Fibroblast of mammary gland (primary cell): ENCODE measurements around the gene APMAP.
A peak's percentile ranks its signal among the peaks of the same experiment; 100 is the strongest.

ENCODE experiments used
- DNase-seq: peaks from one replicate; pipeline ENCODE4 v3.0.0-alpha.2; 2010; ENCODE audit warnings: low read depth
- H3K4me3 ChIP-seq: 2 replicates; pipeline ENCODE4 v1.5.1; 2011; ENCODE audit warnings: low read depth, mild to moderate bottlenecking, low read length, moderate library complexity; ENCODE audit not compliant: control insufficient read depth
- TF ChIP-seq, protein P1 (sequence below): conservative IDR thresholded peaks from 2 replicates; pipeline ENCODE4 v1.5.1; 2011; ENCODE audit warnings: low read depth, low read length, inconsistent platforms; ENCODE audit not compliant: control insufficient read depth, insufficient read depth

APMAP gene

DNA sequence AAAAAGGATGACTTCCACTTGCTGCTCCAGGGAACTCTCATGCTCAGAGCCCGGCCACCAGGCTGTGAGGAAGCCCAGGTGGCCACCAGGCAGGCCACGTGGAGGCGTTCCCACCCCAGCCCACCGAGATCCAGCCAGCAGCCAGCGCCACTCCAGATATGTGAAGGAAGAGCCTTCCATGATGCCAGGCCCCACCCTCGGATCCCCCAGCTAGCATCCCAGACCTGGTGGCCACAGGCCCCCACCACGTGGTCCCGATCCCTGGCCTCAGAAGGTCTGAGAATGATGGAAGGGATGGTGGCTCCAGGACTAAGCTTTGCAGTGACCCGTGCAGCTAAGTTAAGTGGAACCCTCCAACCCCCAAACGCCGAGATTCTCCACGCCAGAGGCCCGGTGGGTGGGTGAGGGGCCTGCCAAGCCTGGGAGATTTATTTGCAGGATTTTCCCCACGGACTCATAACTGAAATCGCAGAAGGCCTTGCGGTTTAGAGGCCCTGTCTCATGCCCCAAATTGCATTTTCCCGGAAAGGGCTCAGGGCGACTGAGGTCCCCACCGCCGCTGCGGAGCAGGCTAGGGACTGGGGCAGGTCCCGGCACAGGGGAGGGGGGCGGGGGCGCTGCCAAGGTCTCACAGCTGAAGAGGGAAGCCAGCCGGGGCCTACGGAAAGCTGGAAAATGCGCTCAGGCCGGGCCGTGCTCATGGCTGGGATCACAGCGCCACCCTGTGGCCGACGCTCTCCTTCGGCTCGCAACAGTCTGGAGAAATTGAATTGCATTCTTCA lies 74.6 kb downstream of the APMAP start:
- TF ChIP-seq, protein P1, sequence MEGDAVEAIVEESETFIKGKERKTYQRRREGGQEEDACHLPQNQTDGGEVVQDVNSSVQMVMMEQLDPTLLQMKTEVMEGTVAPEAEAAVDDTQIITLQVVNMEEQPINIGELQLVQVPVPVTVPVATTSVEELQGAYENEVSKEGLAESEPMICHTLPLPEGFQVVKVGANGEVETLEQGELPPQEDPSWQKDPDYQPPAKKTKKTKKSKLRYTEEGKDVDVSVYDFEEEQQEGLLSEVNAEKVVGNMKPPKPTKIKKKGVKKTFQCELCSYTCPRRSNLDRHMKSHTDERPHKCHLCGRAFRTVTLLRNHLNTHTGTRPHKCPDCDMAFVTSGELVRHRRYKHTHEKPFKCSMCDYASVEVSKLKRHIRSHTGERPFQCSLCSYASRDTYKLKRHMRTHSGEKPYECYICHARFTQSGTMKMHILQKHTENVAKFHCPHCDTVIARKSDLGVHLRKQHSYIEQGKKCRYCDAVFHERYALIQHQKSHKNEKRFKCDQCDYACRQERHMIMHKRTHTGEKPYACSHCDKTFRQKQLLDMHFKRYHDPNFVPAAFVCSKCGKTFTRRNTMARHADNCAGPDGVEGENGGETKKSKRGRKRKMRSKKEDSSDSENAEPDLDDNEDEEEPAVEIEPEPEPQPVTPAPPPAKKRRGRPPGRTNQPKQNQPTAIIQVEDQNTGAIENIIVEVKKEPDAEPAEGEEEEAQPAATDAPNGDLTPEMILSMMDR, result peak; percentile 78
- H3K4me3 ChIP-seq, result no peak overlapping the region
- DNase-seq, result peak; percentile 56

DNA sequence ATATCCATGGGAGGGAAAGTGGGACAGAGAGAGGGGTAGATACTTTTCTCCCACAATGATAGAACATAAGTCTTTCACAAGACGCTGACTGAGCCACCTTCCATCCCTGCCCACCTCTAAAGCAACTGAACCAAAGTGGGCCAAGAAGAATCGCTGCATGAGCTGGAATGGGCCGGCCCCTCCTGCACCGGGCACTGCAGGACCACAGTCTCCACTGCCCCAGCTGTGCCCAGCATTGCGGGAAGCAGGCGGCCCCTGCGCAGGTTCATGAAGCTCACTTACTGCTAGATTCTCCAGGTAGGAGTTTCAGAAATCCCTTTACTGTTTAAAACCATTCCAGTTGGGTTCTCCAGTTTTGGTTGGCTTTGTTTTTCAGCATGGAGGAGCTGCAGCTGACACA lies 75.5 kb downstream of the APMAP start:
- TF ChIP-seq, protein P1, result no peak
- H3K4me3 ChIP-seq, result no peak overlapping the region
- DNase-seq, result no peak

DNA sequence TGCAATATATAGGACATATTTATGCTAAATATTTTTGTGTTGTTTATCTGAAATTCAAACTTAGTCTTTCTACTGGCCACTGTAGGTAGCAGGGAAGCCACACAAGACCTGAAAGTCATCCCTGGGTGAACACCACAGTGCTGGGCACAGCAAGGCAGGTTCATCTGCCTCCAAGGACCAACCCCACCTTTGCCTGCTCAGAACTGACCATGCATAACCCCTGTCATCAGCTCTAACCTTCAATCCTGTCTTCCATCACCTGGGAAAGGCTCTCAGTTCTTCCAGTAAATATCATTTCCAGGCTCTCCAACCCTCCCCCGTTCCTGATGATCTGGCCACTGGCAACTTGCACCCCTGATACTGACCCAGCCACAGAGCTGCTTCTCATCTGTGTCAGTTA lies 76.1 kb downstream of the APMAP start:
- TF ChIP-seq, protein P1, result no peak
- DNase-seq, result no peak
- no peak overlapping the region for H3K4me3 ChIP-seq

DNA sequence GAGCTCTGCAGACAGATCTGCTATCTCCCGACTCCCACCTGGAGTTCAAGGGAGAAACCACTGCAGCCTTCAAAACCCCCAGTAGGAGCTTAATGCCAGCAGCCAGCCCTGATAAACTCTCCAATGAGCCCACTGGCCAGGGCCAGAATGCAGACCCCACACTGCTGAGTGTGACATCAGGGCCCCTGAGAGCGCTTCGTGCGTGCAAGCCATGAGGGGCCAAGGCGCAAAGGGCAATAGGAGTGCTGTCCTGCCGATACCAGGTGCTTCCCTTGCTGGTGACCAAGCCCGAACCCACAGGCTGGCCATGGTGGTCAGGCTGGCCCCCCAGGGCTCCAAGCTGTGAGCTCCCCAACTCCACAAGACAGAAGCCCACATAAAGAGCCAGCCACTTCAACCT lies 76.7 kb downstream of the APMAP start:
- TF ChIP-seq, protein P1, result no peak
- DNase-seq, result no peak
- H3K4me3 ChIP-seq, result no peak overlapping the region

DNA sequence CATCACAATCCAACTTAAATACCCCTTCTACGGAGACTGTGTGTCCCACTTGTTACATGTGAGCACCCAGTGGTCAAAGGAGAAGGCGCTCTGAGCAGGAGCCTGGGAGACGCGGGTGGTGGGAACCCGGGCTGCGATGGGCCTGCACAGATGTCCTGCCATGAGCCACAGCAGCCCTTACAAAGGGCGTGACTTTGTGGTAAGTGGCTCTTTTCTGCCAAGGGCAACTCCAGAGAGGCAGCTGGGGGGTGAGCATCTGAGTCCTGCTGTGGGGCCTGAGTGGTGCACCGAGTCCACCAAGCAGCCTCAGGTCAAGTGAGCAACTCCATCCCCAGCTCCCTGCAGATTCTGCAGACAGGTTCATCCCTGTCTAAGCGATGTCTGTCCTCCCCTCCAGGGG lies 77.1 kb downstream of the APMAP start:
- DNase-seq, result no peak
- TF ChIP-seq, protein P1, result no peak
- no peak overlapping the region for H3K4me3 ChIP-seq

DNA sequence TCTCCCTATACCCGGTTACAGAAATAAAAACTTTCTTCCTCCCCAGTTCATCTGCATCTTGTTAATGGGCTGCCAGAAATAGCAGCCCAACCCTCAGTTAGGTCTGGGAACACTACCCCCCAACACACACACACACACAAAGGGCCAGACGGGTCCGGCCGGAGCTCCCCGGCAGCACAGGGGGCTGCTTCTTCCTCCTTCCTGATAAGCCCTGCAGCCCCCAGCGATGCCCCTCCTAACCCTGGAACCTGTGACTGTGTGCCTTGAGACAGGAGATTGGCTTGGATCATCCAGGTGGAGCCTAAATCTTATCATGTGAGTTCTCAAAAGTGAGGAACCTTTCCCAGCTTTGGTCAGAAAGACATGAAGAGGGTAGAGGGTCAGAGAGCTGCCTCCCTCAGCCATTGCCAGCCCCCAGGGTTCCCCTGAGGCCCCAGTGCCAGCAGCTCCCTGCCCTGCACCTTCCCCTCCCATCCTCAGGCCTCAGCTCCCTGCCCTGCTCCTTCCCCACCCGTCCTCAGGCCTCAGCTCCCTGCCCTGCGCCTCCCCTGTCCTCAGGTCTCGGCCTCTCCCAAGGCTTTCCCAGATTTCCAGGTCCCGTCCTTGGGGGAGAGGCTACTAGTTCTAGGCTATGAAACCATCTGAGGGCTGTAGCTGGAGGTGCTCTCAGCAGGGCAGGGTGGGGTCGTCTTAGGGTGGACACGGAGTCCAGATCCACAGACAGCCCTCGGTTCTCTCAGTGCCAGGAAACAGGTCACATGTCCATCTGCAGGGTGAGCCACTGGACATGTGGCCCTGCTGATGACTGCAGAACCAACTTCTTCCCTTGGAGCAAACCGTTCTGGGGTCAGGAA lies 77.9 kb downstream of the APMAP start:
- DNase-seq, result no peak
- TF ChIP-seq, protein P1, result no peak
- no peak overlapping the region for H3K4me3 ChIP-seq
